Left kidney (tissue), 2 donors: Measurements from ENCODE around the gene CFAP100. TPM values are rescaled to one million over a fixed set of nuclear protein-coding genes. Genes with fewer than 3 reads are reported as not detected.

Experiments
- DNase-seq: peaks from one replicate; pipeline ENCODE4 v3.0.0-alpha.2; 2013
- polyA plus RNA-seq: library from polyadenylated mRNA; unstranded; fragments of 120-200 nt; gene quantifications from one replicate; pipeline ENCODE4 v1.2.1, GENCODE V29; 2013; ENCODE audit not compliant: insufficient read length

CFAP100 gene
- polyA plus RNA-seq, 1 donor: 1.7 TPM

- no peak for DNase-seq
These were observed 68.8 kb downstream of the CFAP100 start for GRCh38 chr3:126463521-126463920.

DNA sequence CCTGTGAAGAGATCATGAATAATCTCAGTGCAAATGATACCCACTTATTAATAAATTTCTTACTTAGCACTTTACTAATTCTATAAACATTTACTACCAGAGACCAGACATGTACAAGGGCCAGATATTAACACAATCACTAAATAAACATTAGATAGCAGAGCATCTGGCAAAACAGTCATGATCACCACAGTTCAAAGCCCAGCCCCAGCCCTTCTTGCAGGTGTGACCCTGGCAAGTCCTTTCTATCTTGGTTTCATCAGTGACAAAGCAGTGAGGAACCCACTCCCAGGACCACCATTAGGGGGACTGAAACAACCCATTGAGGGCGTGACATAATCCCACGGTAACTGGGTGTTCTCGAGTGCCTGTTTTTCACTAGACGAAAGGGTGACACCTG lies 69.4 kb downstream of the CFAP100 start:
- DNase-seq: no peak

- no peak for DNase-seq
These were observed 69.8 kb downstream of the CFAP100 start for GRCh38 chr3:126464494-126464893.

GRCh38 chr3:126464997-126465396 lies 70.3 kb downstream of the CFAP100 start:
- DNase-seq: no peak

DNA sequence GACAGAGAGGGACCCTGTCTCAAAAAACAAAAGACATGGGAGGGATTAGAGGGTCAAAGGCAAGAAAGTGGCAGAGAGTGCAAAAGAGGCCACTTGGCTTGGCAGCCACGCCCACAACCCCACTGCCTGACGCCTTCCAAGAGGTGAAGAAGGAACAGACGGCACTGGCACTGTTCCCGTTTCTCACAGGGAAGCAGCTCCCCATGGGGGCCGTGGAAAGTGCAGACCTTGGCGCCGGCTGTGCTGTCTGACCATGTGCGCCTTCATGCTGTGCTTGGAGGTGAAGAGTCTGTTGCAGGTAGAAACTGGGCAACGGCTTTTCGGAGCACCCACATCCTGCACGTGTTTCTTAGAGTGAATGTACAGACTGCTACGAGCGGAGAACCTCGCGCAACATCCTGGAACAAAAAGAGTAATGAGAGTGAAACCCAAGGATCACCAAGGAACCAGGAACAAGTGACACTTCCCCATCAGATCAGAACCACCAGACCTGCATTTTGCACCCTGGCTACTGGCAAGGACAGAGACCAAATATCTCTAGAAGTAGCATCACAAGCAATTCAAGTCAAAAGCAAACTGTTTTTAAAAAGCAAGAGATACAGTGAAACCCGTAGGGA lies 71.3 kb downstream of the CFAP100 start:
- DNase-seq: no peak

DNA sequence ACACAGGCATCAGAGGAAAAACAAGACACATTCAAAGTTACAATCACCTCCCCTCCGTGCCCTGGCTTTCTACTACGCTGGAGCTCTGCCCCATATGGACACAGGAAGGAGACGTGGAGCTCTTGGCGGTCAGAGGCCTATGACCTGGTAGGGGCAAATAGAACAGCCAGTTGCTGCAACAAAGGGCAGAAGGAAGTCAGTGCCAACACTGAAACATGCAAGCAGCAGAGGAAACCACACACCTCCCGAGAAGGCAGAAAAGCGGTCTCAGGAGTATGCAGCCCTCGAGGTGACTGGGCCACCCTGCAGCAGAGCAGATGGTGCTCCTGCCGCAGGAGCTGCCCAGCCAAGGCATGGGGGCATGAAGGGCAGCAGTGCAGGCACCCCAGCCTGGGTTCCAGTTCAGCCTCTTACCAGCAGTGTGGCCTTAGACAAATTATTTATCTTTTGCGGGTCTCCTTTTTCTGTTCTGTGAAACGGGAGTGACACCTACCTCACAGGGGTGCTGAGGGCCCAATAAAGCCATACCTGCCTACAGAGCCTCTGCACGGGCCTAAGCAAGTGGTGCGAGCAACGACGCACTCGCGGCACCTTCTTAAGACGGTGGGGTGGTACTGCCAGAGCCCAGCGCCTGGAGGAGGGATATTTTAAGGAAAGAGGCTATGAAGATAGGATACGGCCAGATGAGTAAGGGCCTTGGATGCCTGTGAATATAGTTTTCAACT lies 72.3 kb downstream of the CFAP100 start:
- no peak for DNase-seq

GRCh38 chr3:126467611-126467955 lies 72.9 kb downstream of the CFAP100 start:
- DNase-seq: no peak

DNA sequence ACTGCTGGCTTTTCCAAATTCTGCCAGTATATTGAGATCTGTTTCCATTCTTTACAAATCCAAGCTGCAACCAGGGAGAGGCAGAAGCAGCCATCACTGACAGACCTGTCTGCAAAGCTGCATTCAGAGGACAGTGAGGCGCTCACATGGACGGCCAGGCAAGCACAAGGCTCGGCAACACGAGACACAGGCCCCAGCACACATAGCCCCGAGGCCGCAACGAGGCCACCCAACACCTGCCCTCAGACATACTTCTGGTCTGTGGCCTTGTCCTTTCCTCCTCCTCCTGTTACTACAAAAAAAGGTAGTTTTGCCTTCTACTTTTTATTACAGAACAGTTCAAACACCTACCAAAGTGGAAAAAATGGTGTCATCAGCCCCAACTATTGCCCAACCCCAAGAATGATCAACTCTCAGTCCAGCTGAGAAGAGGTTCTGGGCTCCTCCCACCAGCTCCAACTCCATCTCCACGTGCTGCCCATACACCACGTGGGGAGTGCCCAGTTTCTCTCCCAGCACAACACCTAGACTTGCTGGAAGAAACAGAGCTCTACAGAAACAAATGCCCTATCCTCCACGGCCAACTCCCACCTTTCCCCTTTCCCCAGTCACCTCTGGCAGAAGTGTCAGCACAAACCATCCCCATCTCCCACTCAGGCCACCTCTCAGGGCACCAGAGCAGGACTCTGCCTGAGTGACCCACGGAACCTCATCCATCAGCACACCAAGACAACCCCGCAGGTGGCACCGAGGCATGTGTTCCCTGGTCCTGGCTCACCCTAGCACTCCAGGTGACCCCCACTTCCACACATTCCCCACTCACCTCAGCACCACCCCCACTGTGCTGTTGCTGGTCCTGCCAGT lies 73.6 kb downstream of the CFAP100 start:
- DNase-seq: no peak

- no peak for DNase-seq
These were observed 74.8 kb downstream of the CFAP100 start for GRCh38 chr3:126469479-126469878.

GRCh38 chr3:126472277-126473006 lies 77.7 kb downstream of the CFAP100 start:
- DNase-seq: no peak

- no peak for DNase-seq
These were observed 78.8 kb downstream of the CFAP100 start for GRCh38 chr3:126473292-126474168.

- no peak for DNase-seq
These were observed 80.0 kb downstream of the CFAP100 start for GRCh38 chr3:126474498-126475412.

DNA sequence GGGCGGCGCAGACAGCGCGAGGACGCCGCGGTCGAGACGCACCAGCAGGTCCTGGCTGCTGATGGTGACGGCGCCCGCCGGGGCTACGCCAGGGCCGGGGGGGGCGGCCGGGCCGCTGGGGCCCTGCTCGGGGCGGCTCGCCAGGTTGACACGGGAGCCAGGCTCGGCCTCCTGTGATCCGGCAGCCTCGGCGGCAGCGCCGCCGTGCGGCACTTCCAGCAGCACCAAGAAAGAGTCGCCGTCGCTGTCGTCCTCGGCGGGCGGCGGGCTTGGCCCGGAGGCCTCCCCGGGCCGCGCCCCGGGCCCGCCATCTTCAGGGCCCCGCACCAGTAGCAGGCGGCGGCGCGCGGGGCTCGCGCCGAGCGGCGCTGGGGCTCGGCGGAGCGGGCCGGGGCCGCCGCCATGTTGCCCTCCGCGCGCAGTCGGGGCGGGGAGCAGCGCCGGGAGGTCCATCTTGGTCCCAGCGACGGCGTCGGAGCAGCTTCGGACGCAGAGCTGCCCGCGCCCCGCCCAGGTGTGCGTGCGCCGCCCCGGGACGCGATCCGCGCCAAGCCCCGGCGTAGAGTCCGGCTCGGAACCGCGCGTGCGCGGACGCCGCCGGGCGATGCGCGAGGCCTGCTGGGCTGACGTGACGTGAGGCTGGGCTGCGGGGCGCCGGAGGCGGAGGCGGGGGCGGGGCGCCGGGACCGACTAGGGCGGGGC lies 80.9 kb downstream of the CFAP100 start, which contains the start of gene ZXDC:
ZXDC (minus strand) TSS at position 479 of the 702 bp plus-strand sequence; CDS start at position 453, 26 bp downstream.
- DNase-seq: peak; percentile 91

GRCh38 chr3:126476166-126477060 lies 81.7 kb downstream of the CFAP100 start:
- no peak for DNase-seq

DNA sequence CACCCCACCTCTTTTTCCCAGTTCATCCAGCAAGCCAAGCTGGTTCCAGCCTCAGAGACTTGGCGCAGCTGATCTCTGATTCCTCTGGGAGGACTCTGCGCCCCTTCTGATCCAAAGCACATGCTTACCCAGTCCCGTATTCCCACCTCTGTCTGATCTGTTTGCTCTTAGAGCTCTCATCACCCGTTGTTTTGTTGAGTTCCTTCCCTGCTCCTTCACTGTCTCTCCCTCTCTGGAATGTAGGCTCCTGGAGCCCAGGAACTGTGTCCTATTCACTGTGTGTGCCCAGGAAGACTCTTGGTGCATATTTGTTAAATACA lies 82.3 kb downstream of the CFAP100 start:
- DNase-seq: no peak

DNA sequence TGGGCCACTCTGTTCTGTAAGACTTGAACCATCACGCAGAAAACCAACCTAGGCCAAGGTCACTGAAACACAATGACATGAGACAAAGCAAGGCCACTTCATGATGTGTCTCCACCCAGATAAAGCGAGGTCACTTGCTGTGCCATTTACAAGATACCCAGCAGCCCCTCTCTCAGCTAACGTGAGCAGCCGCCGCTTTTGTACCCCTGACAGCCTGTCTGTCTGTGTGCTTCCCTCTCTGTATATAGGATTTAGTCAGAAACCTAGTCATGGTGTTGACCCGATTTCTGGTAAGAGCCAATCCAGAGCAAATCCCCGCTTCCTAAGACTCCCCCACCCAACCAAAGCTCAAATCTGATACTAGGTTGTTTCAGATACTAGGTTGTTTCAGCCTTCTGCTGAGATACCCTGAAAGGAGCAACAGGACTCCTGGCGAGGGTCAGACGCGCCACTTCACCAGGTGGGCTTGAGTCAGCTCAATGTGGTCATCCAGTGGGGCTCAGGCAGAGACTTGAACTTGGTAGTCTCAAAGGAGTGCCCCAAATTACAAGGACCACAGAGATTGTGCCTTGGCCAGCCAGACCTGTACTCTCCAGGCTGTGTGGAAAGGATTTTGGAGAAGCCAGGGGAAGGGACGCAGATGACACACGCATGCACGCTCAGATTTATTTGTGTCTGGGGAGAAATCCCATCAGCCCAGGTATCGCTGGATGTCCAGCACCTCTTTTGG lies 84.0 kb downstream of the CFAP100 start:
- no peak for DNase-seq

DNA sequence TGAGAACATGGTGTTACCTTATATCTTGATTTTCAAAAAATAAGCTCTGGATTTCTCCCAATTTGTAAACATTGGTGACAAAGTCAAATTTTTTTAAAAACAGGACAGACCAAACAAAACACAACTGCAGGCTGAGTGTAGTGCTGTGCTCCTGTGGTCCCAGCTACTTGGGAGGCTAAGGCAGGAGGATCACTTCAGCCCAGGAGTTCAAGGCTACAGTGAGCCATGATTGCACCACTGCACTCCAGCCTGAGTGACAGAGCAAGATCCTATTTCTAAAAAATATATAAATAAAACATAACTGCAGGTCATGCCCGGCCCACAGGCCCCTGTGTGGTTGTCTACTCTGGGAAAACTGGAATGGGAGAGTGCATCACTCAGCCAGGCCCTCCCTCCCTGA lies 84.9 kb downstream of the CFAP100 start:
- no peak for DNase-seq

GRCh38 chr3:126480206-126480605 lies 85.5 kb downstream of the CFAP100 start:
- DNase-seq: no peak
